Mucosa of rectum (tissue), 2 donors: ENCODE results near the gene KDM3B.

ENCODE experiments used
- H3K27ac ChIP-seq, 2 donors: one replicate each; pipeline ENCODE4 v1.7.0; 2013; ENCODE audit warnings: inconsistent platforms in 2 of 2, low read depth in 2 of 2, low read length in 2 of 2
- H3K27me3 ChIP-seq, 2 donors: one replicate each; pipeline ENCODE4 v1.7.0; 2013; ENCODE audit warnings: low read length in 2 of 2; ENCODE audit not compliant: control insufficient read depth in 2 of 2, insufficient read depth in 2 of 2
- H3K36me3 ChIP-seq, 2 donors: one replicate each; pipeline ENCODE4 v1.7.0; 2013; ENCODE audit warnings: low read length in 2 of 2; ENCODE audit not compliant: control insufficient read depth in 2 of 2, insufficient read depth in 2 of 2
- H3K4me1 ChIP-seq, 2 donors: one replicate each; pipeline ENCODE4 v1.7.0; 2013; ENCODE audit warnings: low read length in 2 of 2, mild to moderate bottlenecking in 1 of 2; ENCODE audit not compliant: control insufficient read depth in 2 of 2, insufficient read depth in 2 of 2
- H3K4me3 ChIP-seq, 2 donors: one replicate each; pipeline ENCODE4 v1.7.0; 2013; ENCODE audit warnings: low read length in 2 of 2
- H3K9ac ChIP-seq, 2 donors: one replicate each; pipeline ENCODE4 v1.7.0; 2013; ENCODE audit warnings: low read length in 2 of 2, low read depth in 1 of 2, mild to moderate bottlenecking in 1 of 2
- H3K9me3 ChIP-seq, 2 donors: one replicate each; pipeline ENCODE4 v1.7.0; 2013; ENCODE audit warnings: low read length in 2 of 2; ENCODE audit not compliant: control insufficient read depth in 2 of 2
- donor health status: healthy.
- donor health status: Normal muscosa, but diverticular disease.

KDM3B gene

GRCh38 chr5:138364576-138364975 lies 12.1 kb downstream of the KDM3B start:
- Histone ChIP-seq H3K9ac (no peak overlapping the region), H3K36me3 (no peaks in the 10 kb centered on the region), H3K9me3 (no peaks in the 10 kb centered on the region), H3K27ac (no peak overlapping the region), H3K4me1 (peaks cover 0 to 7% of the 10 kb centered on the region in 2 donors), H3K27me3 (no peaks in the 10 kb centered on the region), H3K4me3 (no peak overlapping the region)

- Histone ChIP-seq H3K4me1 (peaks cover 0 to 7% of the 10 kb centered on the region in 2 donors), H3K27me3 (no peaks in the 10 kb centered on the region), H3K27ac (no peak overlapping the region), H3K9ac (no peak overlapping the region), H3K4me3 (no peak overlapping the region), H3K9me3 (no peaks in the 10 kb centered on the region), H3K36me3 (no peaks in the 10 kb centered on the region)
Observed at GRCh38 chr5:138366632-138367382, 14.3 kb downstream of the KDM3B start.

GRCh38 chr5:138369261-138369660 lies 16.8 kb downstream of the KDM3B start:
- H3K9ac ChIP-seq = no peak overlapping the region
- no peaks in the 10 kb centered on the region for H3K27me3 ChIP-seq
- no peaks in the 10 kb centered on the region for H3K9me3 ChIP-seq
- H3K36me3 ChIP-seq = peaks cover 5 to 11% of the 10 kb centered on the region in 2 donors
- H3K4me3 ChIP-seq = no peak overlapping the region
- H3K27ac ChIP-seq = peak overlapping the region in 1 of 2 donors; percentile 24
- peaks cover 0 to 7% of the 10 kb centered on the region in 2 donors for H3K4me1 ChIP-seq

- Histone ChIP-seq H3K4me3 (no peak overlapping the region), H3K27ac (peak overlapping the region in 1 of 2 donors; percentile 24), H3K36me3 (peaks cover 6 to 12% of the 10 kb centered on the region in 2 donors), H3K9ac (no peak overlapping the region), H3K27me3 (no peaks in the 10 kb centered on the region), H3K4me1 (peaks cover 0 to 7% of the 10 kb centered on the region in 2 donors), H3K9me3 (no peaks in the 10 kb centered on the region)
Observed at GRCh38 chr5:138369706-138370105, 17.2 kb downstream of the KDM3B start.

- Histone ChIP-seq H3K27ac (no peak overlapping the region), H3K4me1 (peaks cover 0 to 7% of the 10 kb centered on the region in 2 donors), H3K27me3 (no peaks in the 10 kb centered on the region), H3K36me3 (peaks cover 10 to 15% of the 10 kb centered on the region in 2 donors), H3K4me3 (no peak overlapping the region), H3K9me3 (no peaks in the 10 kb centered on the region), H3K9ac (no peak overlapping the region)
Observed at GRCh38 chr5:138370537-138370936, 18.1 kb downstream of the KDM3B start.

- no peak overlapping the region for H3K9ac ChIP-seq
- H3K27me3 ChIP-seq = no peaks in the 10 kb centered on the region
- no peaks in the 10 kb centered on the region for H3K9me3 ChIP-seq
- no peak overlapping the region for H3K4me3 ChIP-seq
- peaks cover 10 to 22% of the 10 kb centered on the region in 2 donors for H3K36me3 ChIP-seq
- no peak overlapping the region for H3K27ac ChIP-seq
- H3K4me1 ChIP-seq = peaks cover 0 to 7% of the 10 kb centered on the region in 2 donors
Observed at GRCh38 chr5:138371454-138371853, 19.0 kb downstream of the KDM3B start.

- H3K9me3 ChIP-seq = no peaks in the 10 kb centered on the region
- no peak overlapping the region for H3K9ac ChIP-seq
- no peak overlapping the region for H3K4me3 ChIP-seq
- H3K27me3 ChIP-seq = no peaks in the 10 kb centered on the region
- peaks cover 0 to 4% of the 10 kb centered on the region in 2 donors for H3K4me1 ChIP-seq
- peaks cover 16 to 27% of the 10 kb centered on the region in 2 donors for H3K36me3 ChIP-seq
- H3K27ac ChIP-seq = no peak overlapping the region
Observed at GRCh38 chr5:138372225-138372624, 19.7 kb downstream of the KDM3B start.

GRCh38 chr5:138372653-138373052 lies 20.2 kb downstream of the KDM3B start:
- Histone ChIP-seq H3K9me3 (no peaks in the 10 kb centered on the region), H3K4me3 (no peak overlapping the region), H3K36me3 (peaks cover 20 to 31% of the 10 kb centered on the region in 2 donors), H3K9ac (no peak overlapping the region), H3K27ac (no peak overlapping the region), H3K4me1 (peaks cover 0 to 4% of the 10 kb centered on the region in 2 donors), H3K27me3 (no peaks in the 10 kb centered on the region)

GRCh38 chr5:138382347-138382746 lies 29.9 kb downstream of the KDM3B start:
- no peaks in the 10 kb centered on the region for H3K9me3 ChIP-seq
- H3K4me1 ChIP-seq = no peaks in the 10 kb centered on the region
- peaks cover 53 to 58% of the 10 kb centered on the region in 2 donors for H3K36me3 ChIP-seq
- H3K27me3 ChIP-seq = no peaks in the 10 kb centered on the region
- H3K27ac ChIP-seq = no peak overlapping the region
- H3K9ac ChIP-seq = no peak overlapping the region
- no peak overlapping the region for H3K4me3 ChIP-seq

GRCh38 chr5:138385660-138386059 lies 33.2 kb downstream of the KDM3B start:
- H3K4me1 ChIP-seq = no peaks in the 10 kb centered on the region
- peaks cover 43% of the 10 kb centered on the region in 2 donors for H3K36me3 ChIP-seq
- H3K9me3 ChIP-seq = no peaks in the 10 kb centered on the region
- no peak overlapping the region for H3K9ac ChIP-seq
- no peak overlapping the region for H3K4me3 ChIP-seq
- H3K27ac ChIP-seq = no peak overlapping the region
- no peaks in the 10 kb centered on the region for H3K27me3 ChIP-seq
